Retina (tissue), 1 donor: ENCODE results near the gene MTF2.
"Not testable (repeated sequence)": the region's sequence is repeated elsewhere in the genome, so short reads cannot be mapped to it uniquely, and the experiment has no call there.

Source experiments
- DNase-seq: peaks from one replicate; pipeline ENCODE4 v3.0.0-alpha.2; 2016

The MTF2 gene

DNA sequence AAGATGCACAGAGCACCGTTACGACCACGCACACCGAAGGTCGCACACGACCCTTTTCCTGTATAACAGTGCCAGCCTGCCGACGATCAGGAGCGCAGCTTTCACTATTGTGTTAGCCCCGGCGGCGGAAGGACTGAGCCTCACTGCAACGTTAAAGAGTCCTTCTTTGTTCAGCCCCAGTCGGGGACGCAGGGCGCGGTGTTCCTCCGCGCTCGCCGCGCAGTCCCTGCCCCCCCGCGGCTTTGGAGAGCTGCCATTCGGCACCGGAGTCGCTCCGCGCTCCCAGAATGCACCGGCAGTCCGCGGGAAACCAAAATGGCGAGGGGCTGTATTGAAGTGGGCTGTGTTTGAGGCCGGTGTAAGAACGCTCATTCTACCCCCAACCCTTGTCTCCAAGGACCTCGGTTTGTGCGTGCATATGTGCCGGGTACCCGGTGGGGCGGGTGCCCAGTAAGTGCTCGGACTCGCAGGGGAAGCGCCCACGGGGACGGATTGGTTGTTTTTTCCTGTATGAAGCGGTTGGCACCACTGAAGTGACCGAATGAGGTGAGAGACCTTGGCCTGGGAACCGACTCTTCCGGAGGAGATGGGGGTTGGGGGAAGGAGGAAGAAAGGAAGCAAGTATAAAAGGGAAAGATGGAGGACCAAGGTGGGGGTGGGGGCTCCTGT lies at the start of gene MTF2:
TSS of gene MTF2 (plus strand) at position 298 of the 669 bp plus-strand sequence. CDS start at position 542, 244 bp downstream.
- peak; percentile 99 for DNase-seq

DNA sequence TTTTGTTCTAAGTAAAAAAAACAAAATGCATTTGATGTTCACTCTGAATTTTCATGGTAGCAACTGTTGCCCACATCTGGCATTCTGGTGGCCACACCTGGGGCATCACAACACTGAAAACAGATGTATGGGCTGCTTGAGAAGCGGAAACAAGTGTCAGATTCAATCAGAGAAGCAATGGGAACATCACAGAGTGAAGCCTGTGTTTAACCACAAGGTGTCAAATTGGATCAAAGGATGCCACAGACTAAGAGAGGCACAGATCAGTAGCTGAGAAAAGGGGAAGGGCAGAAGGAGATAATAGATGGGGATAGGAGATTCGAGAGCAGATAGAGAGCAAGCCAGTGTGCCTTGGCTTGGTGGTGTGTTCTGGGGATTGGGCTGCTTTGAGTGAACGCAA lies 49.8 kb upstream of the MTF2 start:
- DNase-seq, result no peak

DNA sequence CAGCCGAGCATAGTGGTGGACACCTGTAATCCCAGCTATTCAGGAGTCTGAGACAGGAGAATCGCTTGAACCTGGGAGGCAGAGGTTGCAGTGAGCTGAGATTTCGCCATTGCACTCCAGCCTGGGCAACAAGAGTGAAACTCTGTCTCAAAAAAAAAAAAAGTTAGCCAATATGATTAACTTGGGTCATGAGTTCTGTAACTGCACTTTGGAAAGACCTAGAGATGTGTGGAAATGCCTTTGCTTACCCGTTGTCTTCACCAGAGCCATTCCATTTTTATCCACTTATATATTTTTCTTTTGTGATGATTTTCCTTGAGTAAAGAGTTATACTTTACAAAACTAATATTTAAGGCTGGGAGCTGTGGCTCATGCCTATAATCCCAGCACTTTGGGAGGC lies 48.9 kb upstream of the MTF2 start:
- not testable (repeated sequence) for DNase-seq

GRCh38 chr1:93031711-93032110 lies 47.4 kb upstream of the MTF2 start:
- no peak for DNase-seq

DNA sequence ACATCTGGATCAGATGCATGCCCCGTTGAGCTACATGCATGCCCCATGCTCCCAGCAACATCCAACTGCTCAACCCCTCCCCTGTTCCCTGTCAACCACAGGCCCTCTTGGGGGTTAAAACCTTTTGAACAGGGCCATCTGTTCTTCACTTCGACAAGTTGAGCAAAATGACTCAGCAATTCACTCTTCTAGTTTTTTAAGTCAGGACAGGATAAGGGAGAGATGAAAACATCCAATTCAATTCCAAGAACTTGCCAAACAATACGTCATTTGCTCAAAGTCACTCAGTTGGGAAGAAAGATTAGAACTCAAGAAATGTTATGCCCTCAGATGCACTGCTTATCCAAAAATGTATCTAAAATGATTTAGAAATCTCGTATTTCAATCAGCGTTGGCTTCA lies 46.1 kb upstream of the MTF2 start:
- no peak for DNase-seq

DNA sequence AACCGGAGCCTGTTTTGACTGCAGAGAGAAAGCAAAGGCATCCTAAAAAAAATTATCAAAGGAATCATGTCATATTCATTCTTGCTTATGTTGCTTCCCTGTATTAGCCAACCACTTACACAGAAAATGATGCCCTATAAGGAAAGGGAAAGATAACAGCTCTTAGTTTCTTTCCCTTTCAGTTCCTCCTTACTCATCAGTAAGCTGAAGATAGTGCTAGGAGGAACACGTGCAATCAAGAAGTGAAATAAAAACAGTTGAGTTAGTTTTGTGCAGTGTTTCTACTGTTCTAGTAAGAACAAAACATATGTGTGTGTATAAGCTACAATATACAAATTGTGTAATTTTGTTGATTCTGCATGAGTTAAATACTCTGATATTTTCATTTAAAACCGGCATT lies 45.3 kb upstream of the MTF2 start:
- no peak for DNase-seq

GRCh38 chr1:93034397-93034796 lies 44.7 kb upstream of the MTF2 start:
- DNase-seq, result no peak

DNA sequence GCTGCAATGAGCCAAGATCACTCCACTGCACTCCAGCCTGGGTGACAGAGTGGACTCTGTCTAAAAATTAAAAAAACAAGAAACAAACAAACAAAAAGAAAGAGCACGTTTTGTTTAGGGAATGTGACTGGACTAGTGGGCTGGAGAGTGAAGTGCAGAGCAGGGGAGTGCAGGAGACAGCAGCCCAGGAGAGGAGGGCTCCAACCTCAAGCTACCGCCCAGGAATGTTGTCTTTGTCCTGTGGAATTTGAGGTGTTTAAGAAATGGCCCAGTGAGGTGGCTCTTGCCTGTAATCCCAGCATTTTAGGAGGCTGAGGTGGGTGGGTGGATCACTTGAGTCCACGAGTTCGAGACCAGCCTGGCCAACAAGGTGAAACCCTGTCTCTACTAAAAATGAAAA lies 42.4 kb upstream of the MTF2 start:
- DNase-seq, result no peak

DNA sequence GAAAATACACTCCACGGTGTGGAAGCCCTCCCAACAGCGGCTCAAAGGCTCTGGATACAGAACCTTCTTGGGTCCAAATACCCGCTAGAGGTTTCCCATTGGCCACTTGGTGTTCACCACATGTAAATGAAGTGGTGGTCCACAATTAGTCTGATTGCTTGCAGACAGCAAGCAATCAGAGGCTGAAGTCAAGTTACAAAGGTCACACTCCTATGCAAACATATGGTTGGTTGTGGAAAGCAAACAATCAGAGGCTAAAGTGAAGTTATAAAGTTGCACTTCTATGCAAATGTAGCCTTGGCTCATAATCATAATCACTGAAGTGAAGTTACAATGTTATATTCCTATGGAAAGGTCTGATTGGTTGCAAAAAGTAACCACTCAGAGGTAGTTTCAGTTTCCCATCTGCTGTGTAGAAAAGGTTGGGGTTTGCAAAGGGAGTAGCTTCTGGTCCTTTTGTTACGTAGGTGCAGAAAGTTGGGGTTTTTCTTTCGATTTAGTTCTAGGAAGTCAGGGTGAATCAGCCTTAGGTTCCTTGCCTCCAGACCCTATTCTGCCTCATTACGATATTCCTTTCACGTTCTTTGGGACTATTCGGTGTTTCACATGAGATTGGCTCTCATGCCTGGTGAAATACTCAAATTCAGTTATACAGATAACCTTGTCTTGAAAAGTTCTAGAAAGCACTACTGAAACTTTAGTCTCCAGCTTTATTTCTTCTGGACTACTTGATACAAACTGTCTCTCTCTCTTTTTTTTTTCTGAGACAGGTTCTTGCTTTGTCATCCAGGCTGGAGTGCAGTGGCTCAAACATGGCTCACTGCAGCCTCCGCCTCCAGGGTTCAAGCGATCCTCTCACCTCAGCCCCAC lies 36.7 kb upstream of the MTF2 start:
- no peak for DNase-seq

DNA sequence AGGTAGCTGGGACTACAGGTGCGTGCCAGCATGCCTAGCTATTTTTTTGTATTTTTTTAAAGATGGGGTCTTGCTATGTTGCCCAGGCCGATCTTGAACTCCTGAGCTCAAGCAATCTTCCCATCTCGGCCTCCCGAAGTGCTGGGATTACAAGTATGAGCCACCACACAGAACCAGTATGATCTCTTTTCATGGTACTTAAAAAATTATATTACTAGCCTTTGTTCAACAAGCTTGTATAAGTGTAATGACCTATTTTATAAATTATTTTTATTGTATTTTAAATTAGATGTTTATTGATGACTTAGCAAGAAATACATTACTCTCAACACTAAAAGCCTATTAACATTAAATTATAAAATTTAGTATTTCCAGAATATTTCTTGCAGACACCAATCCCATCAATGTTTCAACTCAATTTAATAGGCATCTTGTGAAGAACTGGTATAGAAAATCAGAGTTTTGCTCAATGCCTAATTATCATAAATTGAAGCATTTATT lies 36.0 kb upstream of the MTF2 start:
- DNase-seq, result no peak

- no peak for DNase-seq
Measured at GRCh38 chr1:93047618-93048017, 31.5 kb upstream of the MTF2 start.

DNA sequence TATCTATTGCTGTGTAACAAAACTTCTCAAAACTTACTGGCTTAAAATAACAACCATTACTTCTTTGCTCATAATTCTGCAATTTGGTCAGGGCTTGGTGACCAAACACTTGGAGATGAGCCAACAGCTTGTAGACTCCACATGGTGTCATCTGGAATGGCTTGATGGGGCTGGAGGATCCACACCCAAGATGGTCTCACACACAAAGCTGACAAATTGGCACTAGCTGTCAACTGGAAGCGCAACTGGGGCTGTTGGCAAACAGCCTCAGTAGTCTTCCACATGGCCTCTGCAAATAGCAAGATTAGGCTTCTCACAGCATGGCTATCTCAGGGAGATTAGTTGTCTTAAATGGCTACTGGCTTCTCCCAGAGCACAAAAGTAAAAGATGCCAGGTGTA lies 27.1 kb upstream of the MTF2 start:
- DNase-seq, result no peak

DNA sequence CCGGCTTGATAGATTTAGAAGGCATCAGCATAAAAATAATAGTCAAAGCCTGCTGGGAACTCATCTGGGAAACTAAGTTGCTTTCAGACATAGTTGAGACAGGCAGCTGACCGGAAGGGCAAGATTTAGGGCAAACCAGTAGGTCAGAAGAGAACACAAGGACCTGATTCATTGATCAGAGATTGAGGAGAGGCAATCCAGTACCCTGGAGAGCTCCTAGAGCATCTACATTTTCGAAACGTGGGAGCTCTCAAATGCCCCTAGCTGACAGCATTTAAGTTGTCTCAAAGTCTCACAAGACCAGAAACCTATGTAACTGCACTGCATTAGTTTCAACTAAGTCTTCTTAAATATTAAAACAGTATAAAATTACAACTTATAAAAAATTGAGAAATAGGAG lies 22.9 kb upstream of the MTF2 start:
- DNase-seq, result no peak

DNA sequence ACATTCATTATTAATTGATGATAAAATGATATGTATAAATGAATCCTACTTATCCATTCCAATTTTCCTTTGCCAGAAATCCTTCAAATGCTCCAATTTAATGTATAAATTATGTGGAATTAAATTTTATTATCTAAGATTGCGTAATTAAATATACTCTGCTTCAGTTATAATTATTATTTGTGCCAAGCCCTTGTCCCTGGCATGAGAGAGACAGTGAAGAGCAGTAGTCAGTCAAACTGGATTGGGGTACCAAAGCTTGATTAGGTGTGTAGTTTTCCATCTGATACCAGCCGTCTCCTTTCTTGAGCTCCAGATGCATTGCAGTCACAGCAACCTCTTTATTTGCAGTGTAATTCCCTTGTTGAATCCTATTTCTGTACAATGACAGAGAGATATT lies 22.4 kb upstream of the MTF2 start:
- no peak for DNase-seq

GRCh38 chr1:93061895-93062792 lies 16.9 kb upstream of the MTF2 start:
- peak; percentile 9 for DNase-seq

DNA sequence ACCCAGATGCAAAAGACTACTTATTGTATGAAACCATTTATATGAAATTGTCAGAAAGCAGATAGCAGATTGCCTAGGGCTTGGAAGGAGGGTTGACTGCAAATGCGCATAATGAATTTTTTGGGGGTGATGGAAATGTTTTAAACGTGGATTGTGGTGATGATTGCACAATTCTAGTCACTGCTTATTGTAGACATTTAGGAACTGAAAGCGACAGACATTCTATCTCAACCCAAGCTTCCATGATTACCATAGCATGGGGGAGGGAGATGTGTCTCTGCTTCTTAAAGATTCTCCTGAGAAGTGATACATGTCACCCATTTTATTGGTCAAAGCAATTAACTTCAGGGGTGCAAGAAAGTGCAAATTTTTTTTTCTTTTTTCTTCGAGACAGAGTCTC lies 2.8 kb upstream of the MTF2 start:
- DNase-seq, result no peak

- no peak for DNase-seq
Measured at GRCh38 chr1:93078203-93078602, 880 bp upstream of the MTF2 start.

- no peak for DNase-seq
Measured at GRCh38 chr1:93078638-93078985, 471 bp upstream of the MTF2 start.

- peak; percentile 36 for DNase-seq
Measured at GRCh38 chr1:93079685-93080141, 630 bp downstream of the MTF2 start.

DNA sequence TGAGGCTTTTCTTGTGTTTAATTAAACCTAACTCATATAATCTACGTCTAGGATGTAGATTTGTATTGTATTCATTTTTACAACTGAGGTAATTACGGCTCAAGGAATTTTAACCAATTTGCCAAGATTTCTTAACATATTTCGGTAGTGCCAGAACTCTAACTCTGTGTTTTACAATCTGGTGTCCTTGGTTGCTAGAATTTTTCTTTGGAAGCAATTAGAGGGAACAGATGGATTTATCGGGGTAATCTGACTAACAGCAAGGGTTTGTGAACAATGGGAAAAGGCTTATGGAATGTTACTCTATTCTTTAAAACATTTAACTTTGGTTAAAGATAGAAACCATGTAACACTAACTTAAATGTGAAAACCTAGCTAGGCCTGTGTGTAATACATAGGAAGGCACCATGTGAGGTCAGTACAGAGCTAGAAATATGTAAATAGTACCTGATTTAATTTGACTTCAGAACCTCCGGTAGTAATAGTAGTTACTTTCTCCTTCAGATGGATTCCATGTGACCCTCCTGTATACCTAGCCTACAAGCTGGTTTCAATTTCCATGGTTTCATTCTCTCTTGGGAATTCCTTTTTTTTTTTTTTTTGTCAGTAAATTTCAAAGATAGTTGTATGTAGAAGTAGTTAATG lies 1.2 kb downstream of the MTF2 start:
- peak; percentile 34 for DNase-seq

GRCh38 chr1:93081716-93082115 lies 2.6 kb downstream of the MTF2 start:
- no peak for DNase-seq

DNA sequence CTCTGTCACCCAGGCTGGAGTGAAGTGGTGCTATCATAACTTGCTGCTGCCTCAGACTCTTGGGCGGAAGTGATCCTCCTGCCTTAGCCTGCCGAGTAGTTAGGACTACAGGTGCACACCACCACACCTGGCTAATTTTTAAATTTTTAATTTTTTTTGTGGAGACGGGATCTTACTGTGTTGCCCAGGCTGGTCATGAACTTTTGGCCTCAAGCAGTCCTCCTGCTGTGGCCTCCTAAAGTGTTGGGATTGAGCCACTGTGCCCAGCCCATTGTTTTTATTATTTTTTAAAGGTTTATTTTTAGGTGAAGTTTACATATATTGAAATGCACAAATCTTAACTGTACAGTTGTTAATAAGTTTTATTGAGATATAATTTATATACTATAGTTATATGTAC lies 3.2 kb downstream of the MTF2 start:
- DNase-seq, result no peak

- DNase-seq, result no peak
Measured at GRCh38 chr1:93083979-93084378, 4.9 kb downstream of the MTF2 start.
